Activated CD8-positive, alpha-beta memory T cell treated with anti-CD3 and anti-CD28 coated beads for 48 hours (primary cell): ENCODE measurements around the gene AJUBA.
"Not testable (repeated sequence)": the region's sequence is repeated elsewhere in the genome, so short reads cannot be mapped to it uniquely, and the experiment has no call there.

Source experiments
- DNase-seq, 3 experiments: peaks; one replicate each; pipeline ENCODE4 v3.0.0-alpha.2; 2020; ENCODE audit warnings: low read depth in 2 of 3, low spot score in 2 of 3

AJUBA gene

DNA sequence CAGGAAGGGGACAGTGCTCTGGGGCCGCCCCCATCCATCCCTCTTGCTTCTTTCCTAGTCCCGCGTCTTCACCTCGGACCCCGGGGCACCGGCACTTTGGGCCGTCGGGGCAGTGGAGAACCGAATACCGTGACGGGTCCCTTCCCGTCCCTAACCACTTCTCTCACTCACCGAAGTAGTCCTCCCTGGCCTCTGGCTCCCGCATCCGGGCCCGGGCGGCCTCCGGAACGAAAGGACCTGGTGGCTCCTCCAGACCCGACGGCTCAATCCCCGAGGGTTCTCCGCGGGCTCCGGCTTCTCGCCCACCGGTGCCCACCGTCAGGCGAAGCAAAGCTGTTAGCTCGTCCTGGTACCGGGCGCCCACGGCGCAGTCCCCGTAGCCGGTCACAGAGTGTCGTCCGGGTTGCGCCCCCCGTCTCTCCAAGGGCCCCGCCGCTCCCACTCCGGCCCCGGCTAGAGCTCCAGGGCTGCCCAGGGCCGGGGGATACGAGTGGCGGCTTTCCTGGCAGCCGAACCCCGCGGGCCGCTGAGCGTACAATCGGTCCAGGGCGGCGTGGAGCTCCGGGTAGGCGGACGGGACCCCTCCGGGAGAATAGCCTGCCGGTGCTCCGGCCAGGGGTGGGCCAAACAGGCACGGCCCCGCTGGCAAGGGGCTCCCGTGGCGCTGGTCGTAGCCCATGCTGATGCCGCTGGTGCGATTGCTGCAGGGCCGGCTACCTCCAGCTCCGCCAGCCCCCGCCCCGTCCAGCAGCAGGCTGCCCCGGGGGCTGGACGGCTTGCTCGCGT is 1.1 kb downstream of the AJUBA start:
- DNase-seq = peak in 1 of 3 experiments; percentile 11

DNA sequence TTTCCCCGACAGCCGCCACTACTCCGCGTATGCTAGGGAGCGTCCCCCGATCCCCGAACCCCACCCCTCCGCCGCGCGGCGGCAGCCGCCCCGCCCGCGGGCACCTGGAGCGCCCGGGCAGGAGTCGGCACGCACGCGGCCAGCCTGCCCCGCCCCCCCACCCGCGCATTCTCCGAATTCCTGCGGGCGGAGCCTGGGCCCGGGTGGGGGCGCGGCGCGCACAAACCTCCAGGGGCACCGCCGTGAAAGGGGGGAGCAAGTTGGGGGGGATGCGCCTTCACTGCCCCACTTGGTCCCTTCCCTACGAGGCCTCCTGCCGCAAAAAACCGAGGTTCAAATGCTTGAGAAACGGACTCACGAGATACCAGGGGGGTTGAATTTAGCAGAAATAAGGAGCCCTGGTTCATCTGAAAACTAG is 1.7 kb downstream of the AJUBA start:
- DNase-seq = no peak

DNA sequence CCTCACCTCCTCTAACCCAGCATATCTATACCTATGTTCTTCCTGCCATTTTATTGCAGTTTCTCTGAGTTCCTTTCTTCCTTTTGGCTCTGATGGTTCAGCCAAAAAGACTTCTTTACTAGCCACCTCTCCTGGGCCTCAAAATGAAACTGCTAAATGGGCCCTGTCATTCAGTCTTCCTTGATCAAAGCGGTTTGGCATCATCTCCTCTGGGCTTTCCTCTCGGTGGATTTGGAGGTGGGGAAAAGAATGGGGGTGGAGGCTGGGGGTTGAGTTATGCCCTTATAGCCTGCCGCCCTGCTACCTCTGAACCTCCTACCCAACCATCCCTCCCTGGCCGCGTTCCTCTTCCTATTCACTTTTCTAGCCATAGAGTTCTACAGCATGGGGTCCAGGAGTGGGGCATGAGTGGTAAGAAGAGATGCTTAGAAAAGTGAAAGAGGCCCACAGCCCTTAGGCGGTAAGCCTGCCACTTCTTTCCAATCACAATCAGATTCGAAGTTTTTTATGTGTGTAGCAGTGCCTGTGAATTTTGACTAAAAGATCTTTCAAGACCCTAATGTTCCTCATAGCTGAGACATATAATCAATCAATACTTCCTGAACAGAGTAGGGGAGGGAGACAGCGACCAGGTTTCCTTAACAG is 2.5 kb downstream of the AJUBA start:
- DNase-seq = no peak

DNA sequence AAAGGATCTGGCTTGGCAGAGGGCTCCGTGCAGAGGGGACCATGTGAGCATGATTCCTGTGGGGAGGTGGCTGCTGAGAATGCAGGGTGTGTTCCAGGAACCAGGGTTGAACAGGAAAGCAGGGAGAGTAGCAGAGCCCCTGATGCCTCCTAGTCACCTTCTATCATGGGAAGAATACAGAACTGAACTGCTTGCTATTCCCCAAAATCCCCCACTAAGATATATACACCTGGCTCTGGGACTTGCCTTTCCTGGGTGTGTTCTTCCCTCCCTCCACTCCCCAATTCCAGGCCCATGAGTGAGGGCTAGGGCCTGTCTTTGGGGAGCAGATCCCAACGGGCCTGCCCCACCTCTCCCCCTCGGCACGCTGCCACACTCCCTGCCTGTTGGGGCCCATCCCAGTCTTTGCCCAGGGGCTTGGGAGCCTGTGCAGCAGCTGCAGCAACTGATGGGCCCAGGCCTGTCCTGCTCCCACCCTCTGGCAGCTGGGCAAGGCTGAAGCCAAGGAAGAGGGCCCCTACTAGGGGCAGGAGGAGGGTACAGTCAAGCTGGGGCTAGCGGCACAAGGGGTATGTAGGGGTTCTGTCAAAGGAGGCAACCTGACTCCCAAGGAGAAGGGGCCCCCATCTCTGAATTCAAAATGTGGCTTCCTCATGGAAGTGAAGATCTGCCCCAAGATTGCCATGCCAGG is 3.2 kb downstream of the AJUBA start:
- DNase-seq = no peak

DNA sequence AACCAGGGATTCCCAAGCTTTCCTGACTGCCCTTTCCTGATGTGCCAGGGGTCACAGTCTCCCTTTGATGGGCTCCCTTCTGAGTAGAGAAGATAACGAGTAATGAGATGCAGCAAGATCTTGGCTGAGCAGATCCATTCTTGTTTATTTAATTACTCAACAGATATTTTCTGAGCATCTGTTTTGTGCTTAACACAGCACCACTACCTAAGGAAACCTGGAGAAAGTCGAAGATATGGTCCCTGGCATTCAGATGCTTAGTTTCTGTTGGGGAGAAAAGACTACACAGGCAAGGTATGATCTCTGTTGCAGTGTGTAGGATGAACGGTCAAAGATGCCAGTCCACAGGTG is 3.9 kb downstream of the AJUBA start:
- DNase-seq = no peak

DNA sequence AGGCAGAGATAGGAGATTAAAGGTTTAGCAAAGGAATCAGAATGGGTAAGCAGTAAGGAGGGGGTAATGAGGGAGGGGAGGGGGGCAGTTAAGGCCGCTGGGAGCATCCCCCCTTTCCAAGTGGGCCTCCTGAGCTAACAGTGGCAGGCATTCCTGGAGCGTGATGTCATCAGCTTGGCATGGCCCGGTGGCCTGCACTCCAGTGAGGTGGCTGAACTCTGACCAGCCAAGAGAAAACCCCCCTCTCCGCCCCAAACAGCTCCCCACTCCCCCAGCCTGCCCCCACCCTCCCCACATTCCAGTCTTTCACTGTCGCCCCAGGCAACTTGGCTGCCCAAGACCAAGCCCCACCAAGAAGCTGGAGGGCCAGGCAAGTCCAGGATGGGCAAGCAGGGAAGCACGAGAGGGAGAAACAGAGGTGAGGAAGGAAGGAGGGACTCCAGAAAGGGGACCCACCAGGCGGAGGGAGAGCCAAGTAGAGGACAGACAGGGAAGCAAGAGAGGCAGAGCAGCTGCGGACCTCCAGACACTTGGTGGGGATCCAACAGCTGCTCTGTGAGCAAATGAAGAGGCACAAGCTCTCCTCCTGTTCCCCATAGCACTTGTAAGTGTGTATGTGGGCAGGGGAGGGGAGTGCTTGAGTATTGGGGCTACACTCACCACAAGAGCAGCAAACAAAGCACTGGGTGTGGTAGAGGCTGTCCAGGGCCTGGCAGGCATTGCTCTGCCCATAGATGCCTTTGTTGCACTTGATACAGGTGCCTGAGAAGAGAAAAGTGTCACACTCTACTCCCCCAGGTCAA is 4.5 kb downstream of the AJUBA start:
- no peak for DNase-seq

DNA sequence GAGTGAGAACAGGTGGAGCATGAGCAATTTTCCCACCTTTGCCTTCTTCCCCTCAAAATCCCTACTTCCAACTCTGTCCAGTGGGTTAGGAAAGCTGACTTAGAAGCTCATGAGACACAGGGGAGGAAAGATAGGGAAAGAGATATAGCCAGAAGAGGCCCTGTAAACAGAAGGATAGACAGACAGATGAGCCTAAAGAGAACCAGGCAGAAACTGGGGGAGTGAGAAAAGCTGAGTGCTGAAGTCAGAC is 5.0 kb downstream of the AJUBA start:
- DNase-seq = no peak

DNA sequence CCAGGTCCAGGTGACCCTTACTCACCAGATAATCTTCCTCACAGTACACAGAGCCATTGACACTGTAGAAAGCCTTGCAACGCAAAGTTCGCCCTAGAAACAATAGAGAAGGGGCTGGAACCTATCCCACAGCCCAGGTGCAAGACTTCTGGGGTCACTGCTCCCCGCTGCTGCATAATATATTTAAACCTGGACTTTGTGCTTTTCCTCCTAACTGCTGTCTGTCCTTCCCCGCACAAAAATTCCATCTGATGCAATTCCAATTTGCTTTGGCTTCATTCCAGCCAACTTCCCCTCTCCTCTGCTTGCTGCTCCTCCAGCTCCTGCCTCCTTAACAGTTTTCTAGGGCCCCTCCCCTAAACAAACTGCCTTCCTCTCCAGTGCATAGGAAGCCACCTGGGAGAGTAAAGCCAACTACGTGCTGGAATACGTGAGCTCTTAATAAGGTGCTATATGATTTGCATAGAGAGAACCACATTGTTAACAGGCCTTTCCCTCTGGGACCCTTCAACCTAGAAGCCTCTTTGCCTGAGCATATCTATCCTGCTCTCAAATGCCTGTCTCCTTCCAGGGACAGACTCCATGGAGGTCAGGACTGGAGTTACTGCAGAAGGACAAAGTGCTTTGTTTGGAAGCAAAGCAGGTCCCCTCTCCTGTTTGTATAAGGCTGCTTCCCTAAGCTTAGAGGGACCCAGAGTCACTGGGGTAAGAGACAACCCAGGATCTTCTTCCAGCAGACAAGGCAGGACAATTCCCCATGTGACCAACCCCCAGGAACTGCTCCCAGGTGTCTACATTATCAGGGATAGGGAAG is 5.5 kb downstream of the AJUBA start:
- no peak for DNase-seq

DNA sequence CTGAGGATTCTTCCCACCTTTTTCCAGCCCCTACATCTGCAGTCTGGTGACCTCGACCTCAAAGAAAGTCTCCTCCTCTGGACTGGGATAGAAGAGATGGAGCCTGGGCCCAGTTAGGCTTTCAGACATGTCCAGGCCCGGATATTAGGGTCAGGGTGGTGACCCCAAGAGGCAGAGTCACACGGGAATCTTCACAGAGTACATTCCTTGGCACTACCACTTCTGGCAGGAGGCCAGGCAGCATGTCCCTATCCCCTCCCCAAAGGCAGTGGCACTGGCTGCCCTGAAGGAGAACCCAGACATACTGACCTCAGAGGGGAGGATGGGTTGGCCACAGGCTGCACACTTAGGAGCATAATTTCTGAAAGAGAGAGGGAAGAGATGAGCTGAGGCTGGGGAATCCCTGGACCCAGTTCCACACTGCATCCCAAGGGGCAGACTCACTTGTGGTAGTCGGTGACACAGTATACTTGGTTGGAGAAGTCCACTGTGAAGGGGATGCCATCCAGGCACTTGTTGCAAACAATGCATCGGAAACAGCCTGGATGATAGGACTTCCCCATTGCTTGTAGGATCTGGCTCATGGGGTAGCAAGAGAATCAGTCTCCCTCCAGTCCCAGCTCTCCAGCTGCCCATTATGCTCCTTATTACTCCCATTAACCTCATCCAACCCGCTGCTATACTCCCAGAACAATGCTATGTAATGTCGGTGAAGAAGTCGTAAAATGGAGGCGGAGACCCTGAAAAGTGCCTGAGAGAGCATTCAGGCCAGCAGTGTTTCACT is 7.6 kb downstream of the AJUBA start:
- no peak for DNase-seq

DNA sequence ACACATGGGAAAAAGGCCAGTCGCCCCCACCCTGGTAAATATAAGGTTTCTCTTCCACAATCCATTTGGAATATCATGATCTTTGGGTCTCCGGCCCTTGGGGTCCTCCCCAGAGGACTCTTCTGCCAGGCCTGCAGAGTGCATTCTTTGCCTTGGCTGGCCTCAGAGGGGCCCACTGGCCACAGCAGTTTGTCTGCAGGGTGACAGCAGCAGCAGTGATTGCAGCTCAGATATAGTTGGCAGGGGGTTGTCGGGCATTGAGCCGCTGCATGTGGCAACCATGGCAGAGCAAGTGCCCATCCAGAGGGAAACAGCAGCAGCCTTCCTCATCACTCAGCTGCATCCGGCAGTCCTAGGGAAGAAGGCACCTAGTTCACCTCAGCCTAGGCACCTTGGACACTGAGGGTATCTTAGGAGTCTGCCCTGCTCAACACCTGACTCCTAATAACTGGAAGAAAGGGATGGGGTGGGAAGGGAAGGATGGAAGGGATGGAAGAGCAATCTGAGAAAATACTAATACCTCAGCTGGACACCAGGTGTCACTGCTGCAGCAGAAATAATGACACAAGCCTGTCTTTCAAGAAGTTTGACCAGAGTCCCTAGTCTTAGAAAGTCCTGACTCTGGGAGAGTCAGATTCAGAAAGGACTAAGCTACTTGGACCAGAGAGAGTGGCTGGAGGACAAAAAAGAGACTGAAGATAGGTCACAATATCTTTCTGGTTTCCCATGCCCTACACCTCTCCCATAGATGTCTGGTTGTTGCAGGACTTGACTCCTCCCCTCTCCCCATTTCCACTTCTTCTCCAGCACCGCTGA is 8.9 kb downstream of the AJUBA start:
- no peak for DNase-seq

DNA sequence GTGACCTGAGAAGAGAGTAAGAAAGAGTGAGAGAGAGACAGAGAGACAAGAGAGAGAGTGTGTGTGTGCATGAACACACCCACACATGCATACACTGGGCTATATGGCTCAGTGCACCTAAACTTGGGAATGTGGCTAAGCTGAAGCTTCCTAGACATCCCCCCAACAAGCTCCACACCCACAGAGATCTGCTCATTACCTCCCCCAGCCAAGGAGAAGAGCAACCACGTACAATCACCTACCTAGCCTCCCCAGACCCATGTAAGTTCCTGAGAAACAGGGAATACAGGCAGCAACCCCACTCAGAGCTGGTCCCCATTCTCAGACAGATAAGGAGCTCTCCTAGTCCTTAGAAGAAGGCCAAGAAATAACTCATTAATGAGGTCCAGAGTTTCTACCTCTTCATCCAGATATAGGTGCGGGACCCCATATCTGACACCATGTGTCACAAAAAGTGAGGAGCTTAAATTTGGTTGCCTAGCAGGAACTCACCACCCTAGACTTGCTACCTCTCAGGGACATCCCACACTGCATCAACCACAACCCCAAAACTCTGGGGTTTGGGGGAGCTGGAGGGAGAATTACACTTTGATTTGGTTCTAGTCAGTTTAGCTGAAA is 9.9 kb downstream of the AJUBA start:
- no peak for DNase-seq

DNA sequence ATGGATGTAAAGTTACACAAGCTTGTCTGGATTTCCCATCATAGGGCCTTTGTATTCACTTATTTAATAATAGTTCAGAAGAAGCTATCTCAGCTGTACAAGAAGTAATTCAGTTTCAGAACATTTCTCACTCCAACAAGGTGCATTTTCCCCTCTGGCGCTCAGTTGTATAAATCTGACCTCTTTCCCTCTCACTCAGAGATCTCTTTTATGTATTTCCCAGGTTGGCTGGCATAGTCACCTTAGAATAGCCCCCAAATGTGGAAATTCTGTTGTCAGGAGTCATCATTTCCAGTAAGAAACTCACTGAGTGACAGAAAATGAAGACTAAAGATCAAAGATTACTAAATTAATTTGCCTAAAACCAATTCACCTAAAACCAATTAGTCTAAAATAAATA is 11.2 kb downstream of the AJUBA start:
- no peak for DNase-seq

DNA sequence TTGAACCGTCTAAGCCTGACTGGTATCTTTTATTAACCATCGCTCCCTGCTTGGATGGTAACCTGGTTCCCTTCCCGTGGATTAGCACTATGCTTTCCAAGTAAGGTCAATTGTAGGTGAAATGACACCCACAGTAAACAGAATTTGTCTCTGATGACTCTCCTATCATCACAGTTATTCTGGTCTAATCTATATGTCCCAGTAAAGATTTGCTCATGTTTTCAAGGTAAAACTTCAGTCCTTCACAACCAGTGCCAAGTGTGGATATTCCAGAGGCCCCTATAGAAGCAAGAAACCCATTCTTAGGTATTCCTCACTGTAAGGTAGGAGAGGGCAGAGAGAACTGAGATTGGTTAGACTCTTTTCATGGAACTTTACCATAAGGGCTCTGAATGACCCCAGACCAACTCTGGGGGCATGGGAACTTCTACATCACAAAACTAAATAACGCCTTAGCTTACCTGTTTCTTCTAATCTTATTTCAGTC is 15.5 kb downstream of the AJUBA start:
- DNase-seq = no peak

DNA sequence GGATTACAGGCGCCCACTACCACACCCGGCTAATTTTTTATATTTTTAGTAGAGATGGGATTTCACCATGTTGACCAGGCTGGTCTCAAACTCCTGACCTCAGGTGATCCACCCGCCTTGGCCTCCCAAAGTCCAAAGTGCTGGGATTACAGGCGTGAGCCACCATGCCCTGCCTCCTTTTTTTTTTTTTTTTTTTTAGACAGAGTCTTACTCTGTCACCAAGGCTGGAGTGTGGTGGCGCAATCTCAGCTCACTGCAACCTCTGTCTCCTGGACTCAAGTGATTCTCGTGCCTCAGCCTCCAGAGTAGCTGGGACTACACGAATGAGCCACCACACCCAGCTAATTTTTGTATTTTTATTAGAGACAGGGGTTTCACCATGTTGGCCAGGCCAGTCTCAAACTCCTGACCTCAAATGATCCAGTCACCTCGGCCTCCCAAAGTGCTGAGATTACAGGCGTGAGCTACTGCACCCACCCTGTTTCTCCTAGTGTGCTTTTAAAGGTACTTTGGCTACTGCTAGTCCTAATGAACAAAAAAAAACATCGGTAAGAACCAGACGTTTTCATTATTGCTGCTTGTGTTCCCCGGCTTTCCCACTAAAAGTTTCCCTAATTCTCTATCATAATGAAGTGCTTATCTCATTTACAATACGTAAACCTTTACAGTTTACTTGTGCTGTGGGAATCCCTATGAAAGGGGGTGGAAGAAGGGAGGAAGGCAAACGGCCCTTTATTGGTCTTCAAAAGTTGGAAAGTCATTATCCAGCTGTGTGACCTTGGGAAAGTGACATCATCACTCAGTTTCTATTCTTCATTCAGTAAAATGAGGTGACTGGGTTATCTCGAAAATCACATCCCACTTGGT is 16.2 kb downstream of the AJUBA start:
- DNase-seq = not testable (repeated sequence)

DNA sequence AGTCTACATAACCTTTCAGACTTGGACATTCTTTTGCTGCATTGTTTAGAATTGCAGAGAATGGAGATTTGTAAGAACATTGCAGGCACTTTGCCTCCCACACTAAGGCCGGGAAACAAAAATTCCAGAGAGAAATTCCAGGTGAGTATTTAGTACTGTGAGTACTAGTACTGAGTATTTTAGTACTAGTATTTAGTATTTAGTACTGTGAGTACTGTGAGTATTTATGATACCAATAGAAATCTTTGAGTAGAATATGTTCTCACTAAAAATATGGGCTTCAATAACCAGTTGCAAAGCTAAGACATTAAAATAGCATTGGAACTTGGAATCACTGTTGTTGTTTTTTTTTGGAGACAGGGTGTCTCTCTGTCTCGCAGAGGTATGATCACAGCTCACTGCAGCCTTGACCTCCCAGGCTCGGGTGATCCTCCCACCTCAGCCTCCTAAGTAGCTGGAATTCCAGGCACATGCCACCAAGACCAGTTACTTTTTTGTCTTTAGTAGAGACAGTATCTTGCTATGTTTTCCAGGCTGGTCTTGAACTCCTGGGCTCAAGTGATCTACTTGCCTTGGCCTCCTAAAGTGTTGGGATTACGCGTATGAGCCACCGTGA is 20.2 kb downstream of the AJUBA start:
- DNase-seq = no peak

DNA sequence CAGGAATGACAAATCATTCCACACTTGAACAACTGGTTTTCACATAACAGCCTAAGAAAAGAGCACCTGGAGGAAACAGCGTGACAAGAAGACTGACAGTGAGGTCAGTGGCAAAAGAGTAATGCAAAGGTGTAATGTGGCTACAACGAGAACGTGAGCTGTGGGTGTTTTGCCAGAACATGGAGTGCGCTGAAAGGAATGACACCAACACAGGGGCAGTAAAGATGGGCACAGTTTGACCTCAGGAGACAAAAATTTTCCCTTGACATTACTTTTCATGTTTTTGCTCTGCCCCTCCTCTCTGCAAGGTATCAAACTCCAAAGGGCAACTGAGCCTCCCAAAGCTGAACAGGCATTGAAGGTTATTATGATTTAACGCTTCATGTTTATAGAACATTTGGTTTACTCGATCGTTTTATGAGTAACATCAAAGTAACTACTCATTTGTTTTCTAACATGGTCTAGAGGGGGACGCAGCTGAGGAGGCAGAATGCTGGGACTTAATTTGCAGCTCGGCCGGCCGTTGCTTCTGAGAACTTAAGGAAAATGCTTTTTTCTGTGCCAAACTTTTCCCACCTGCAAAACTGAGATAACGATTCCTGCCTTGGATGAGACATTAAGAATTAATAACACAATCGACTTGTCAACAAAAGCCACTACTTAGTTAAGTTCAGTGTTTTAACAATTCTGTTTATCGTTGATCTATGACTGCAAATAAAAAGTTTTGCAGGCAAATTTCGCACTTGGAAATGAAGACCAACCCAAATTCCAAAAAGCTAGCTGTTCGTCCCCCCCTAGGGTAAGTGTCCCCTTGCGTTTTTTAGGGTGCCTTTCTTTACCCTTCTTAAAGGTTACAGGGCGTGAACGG is 26.4 kb downstream of the AJUBA start:
- DNase-seq = no peak
